ENCODE data around the gene GLYR1. TPM values are rescaled to one million over a fixed set of nuclear protein-coding genes. Genes with fewer than 3 reads are reported as not detected.

Gene GLYR1
- total and polyA plus RNA-seq, 2 of the 4 experiments (the other 2 are of a cell fraction): 26.0 to 54.2 TPM

GRCh38 chr16:4795181-4795827 is 51.8 kb downstream of the GLYR1 start, which contains the start of gene SMIM22:
SMIM22 (plus strand) TSS chr16:4795369; CDS start chr16:4795735, 366 bp downstream.
- H2BK15ac ChIP-seq (ENCODE audit: low read depth, low read length): no peak within 1 kb of the TSS
- no peaks in the 10 kb centered on the region for H3K4me1 ChIP-seq (ENCODE audit: control insufficient read depth, insufficient read depth, low read length)
- H2AFZ ChIP-seq (replicated peaks; ENCODE audit: low read length, poor library complexity): no peak within 1 kb of the TSS
- H4K91ac ChIP-seq (ENCODE audit: insufficient read depth, low read depth, low read length): no peak within 1 kb of the TSS
- H4K20me1 ChIP-seq (ENCODE audit: insufficient read depth, low read length): no peaks in the 10 kb centered on the region
- 34% methylated on average over 2 of the region's 14 CpGs; no CpG with 5 or more reads in 1 of the 2 experiments for WGBS, 2 experiments (ENCODE audit: extremely low coverage in 2 of 2, insufficient read length in 1 of 2)
- ATAC-seq (ENCODE audit: low read depth): no peak
- no peak within 1 kb of the TSS for H3K4me3 ChIP-seq (ENCODE audit: insufficient read depth, low read depth, low read length)
- ChIA-PET CTCF (no interaction called here), POLR2A (ENCODE audit: unreplicated experiment) (no interaction called here)
- no peak within 1 kb of the TSS for H3K4ac ChIP-seq (ENCODE audit: low read depth, low read length)
- TF ChIP-seq SMC3 (IDR thresholded peaks at IDR 0.05; ENCODE audit: low read depth, low read length) (no peak), USF2 (IDR thresholded peaks at IDR 0.05; ENCODE audit: low read depth, low read length) (no peak), MXI1 (IDR thresholded peaks at IDR 0.05; ENCODE audit: borderline replicate concordance, low read depth, low read length) (no peak), BHLHE40 (IDR thresholded peaks at IDR 0.05; ENCODE audit: low read depth, low read length) (no peak), CEBPB (IDR thresholded peaks at IDR 0.05; ENCODE audit: low read depth, low read length) (no peak), RCOR1 (IDR thresholded peaks at IDR 0.05; ENCODE audit: insufficient replicate concordance, low read length) (no peak), RFX5 (IDR thresholded peaks at IDR 0.05; ENCODE audit: low read depth, low read length) (no peak), MAFK (IDR thresholded peaks at IDR 0.05; ENCODE audit: low read depth, low read length) (no peak), CTCF (conservative IDR thresholded peaks at IDR 0.05; ENCODE audit: low read depth, low read length) (no peak), POLR2A (IDR thresholded peaks at IDR 0.05; ENCODE audit: low read depth, low read length) (no peak), ELK1 (IDR thresholded peaks at IDR 0.05; ENCODE audit: borderline replicate concordance, low read depth, low read length) (no peak), NFE2L2 (IDR thresholded peaks at IDR 0.05; ENCODE audit: low read depth, low read length) (no peak), FOS (IDR thresholded peaks at IDR 0.05; ENCODE audit: low read depth, low read length) (no peak), MAZ (IDR thresholded peaks at IDR 0.05; ENCODE audit: borderline replicate concordance, low read depth, low read length) (no peak)
- H3K36me3 ChIP-seq (ENCODE audit: control insufficient read depth, insufficient read depth, low read length): peaks cover 2% of the 10 kb centered on the region; the same call in 1 of the 2 replicates
- H3K9me1 ChIP-seq (ENCODE audit: insufficient read depth, low read length): 0 out of 2 replicates have a peak, but pooled peaks cover 3% of the 10 kb centered on the region
- H3K27ac ChIP-seq (ENCODE audit: insufficient read depth, low read length): no peak within 1 kb of the TSS
- H3K14ac ChIP-seq (replicated peaks; ENCODE audit: low read depth, low read length): no peak within 1 kb of the TSS
- H2BK120ac ChIP-seq (ENCODE audit: low read depth, low read length): no peak within 1 kb of the TSS
- H3K9me3 ChIP-seq (ENCODE audit: control insufficient read depth, insufficient read depth, low read length): no peaks in the 10 kb centered on the region
- intact Hi-C loops (cut with micrococcal nuclease) (no loop called here), in situ Hi-C loops (cut with MboI; ENCODE audit: low sequenced_read_pairs) (no loop called here), dilution Hi-C loops (cut with HindIII; ENCODE audit: low sequenced_read_pairs, unreplicated experiment) (no loop called here)
- no peak for DNase-seq
- H3K4me2 ChIP-seq (ENCODE audit: low read depth, low read length): no peak within 1 kb of the TSS
- no peak within 1 kb of the TSS for H3K18ac ChIP-seq (ENCODE audit: low read depth, low read length)
- H2AK5ac ChIP-seq (ENCODE audit: low read depth, low read length): no peak within 1 kb of the TSS
- no TSS peak for BruUV-seq (replicated peaks)
- H4K8ac ChIP-seq (ENCODE audit: low read depth in 2 of 2, low read length in 2 of 2): no peak within 1 kb of the TSS
- no peak within 1 kb of the TSS for H3K9ac ChIP-seq (ENCODE audit: low read depth, low read length)
- no peak within 1 kb of the TSS for H2BK5ac ChIP-seq (ENCODE audit: low read depth, low read length, poor library complexity, severe bottlenecking)
- no peak within 1 kb of the TSS for H2BK20ac ChIP-seq (ENCODE audit: low read depth, low read length)
- H2AK9ac ChIP-seq (replicated peaks; ENCODE audit: low read depth, low read length, poor library complexity): no peak within 1 kb of the TSS
- no peaks in the 10 kb centered on the region for H3K79me1 ChIP-seq (ENCODE audit: low read depth in 1 of 2, low read length in 2 of 2)
- no peak within 1 kb of the TSS for H3K56ac ChIP-seq (ENCODE audit: extremely low read depth, insufficient read depth, low read length)
- no peak within 1 kb of the TSS for H3K23ac ChIP-seq (ENCODE audit: low read depth, low read length)
- no peaks in the 10 kb centered on the region for H3K27me3 ChIP-seq (ENCODE audit: control insufficient read depth, insufficient read depth, low read length)
- no peak within 1 kb of the TSS for H4K5ac ChIP-seq (ENCODE audit: low read depth, low read length)
